Neural progenitor cell (in vitro differentiated cells): ENCODE results near the gene EPS8L1.

Experiments
- EZH2 ChIP-seq: fragments of 200-600 bp; sonication (generic); IDR thresholded peaks from 2 replicates; pipeline ENCODE4 v1.6.1; 2017; ENCODE audit warnings: antibody characterized with exemption, mild to moderate bottlenecking, moderate library complexity
- EZH2phosphoT487 ChIP-seq: fragments of 200-600 bp; sonication (generic); IDR thresholded peaks from 2 replicates; pipeline ENCODE4 v1.6.1; 2017; ENCODE audit warnings: antibody characterized with exemption
- TF ChIP-seq, protein P1 (sequence below): fragments of 200-600 bp; sonication (generic); IDR thresholded peaks from 2 replicates; pipeline ENCODE4 v1.5.1; 2017; ENCODE audit warnings: antibody characterized with exemption, mild to moderate bottlenecking

DNA sequence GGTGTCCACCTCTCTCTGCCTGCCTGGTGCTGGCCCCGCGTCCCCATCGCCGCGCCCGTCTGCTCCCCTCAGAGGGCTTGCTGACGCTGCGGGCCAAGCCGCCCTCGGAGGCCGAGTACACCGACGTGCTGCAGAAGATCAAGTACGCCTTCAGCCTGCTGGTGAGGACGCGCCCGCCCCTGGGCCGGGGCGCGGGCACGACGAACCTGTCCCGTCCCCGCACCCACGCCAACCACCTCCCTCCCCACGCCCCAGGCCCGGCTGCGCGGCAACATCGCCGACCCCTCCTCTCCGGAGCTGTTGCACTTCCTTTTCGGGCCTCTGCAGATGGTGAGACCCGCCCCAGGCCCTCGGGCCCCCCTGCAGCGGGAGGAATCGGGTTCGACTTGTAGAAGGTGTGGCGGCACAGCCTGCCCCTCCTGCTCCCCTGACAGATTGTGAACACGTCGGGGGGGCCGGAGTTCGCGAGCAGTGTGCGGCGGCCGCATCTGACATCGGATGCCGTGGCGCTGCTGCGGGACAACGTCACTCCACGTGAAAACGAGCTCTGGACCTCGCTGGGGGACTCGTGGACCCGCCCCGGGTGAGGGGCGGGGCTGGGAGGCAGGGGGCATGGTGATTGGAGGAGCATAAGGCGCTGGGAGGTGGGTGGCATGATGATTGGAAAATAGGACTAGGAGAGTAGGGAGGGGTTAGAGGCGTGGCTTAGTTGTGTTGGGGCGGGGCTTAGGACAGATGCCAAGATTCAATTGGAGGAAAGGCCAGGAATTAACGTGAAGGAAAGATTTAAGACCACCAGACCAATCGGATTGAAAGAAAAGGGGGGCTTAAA lies 6.6 kb downstream of the EPS8L1 start:
- TF ChIP-seq, protein P1, sequence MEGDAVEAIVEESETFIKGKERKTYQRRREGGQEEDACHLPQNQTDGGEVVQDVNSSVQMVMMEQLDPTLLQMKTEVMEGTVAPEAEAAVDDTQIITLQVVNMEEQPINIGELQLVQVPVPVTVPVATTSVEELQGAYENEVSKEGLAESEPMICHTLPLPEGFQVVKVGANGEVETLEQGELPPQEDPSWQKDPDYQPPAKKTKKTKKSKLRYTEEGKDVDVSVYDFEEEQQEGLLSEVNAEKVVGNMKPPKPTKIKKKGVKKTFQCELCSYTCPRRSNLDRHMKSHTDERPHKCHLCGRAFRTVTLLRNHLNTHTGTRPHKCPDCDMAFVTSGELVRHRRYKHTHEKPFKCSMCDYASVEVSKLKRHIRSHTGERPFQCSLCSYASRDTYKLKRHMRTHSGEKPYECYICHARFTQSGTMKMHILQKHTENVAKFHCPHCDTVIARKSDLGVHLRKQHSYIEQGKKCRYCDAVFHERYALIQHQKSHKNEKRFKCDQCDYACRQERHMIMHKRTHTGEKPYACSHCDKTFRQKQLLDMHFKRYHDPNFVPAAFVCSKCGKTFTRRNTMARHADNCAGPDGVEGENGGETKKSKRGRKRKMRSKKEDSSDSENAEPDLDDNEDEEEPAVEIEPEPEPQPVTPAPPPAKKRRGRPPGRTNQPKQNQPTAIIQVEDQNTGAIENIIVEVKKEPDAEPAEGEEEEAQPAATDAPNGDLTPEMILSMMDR, result no peak
- TF ChIP-seq EZH2 (peak; percentile 69), EZH2phosphoT487 (peak; percentile 72)
